ENCODE results near the gene DUS1L.

Gene DUS1L

DNA sequence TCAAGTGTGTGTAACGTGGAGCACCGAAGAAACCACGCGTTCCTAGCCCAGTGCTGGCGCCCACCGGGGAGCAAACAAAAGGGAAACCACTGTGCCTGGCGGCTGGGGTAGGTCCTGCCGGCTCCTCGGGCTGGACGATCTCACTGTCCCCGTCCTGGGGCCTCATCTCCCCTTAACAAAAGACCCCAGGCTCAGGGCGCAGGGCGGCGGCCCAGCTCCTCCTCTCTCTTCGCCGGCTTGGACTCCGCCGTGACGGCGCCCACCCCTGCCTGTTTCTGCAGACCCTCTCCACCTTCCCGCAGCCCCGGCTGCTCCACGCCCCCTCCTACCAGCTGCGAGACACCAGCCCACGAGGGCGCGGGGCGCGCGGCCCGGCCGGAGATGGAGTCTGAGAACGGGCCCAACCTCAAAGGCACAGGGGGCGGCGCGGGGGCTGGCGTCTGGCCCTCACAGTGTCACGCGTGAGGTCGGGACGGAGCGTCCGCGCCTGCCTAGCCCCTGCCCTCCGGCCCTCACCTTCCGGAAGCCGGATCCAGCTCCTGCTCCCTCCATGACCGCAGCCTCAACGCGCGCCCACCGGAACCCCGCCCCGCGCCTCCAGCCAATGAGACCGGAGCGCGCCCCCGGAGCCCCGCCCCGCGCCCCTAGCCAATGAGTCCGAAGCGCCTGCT, 43.2 kb downstream of the DUS1L start, which contains the start of gene CENPX:
Gene CENPX (minus strand): TSS at position 569 of the 671 bp plus-strand sequence. CDS start 17 bp downstream, at position 552.
- DNase-seq = no peak

- DNase-seq = no peak
Observed at GRCh38 chr17:82021900-82022309, 43.7 kb downstream of the DUS1L start.

GRCh38 chr17:82021107-82021899, 44.3 kb downstream of the DUS1L start:
- peak; percentile 59 for DNase-seq

GRCh38 chr17:82020572-82021106, 45.0 kb downstream of the DUS1L start:
- no peak for DNase-seq

DNA sequence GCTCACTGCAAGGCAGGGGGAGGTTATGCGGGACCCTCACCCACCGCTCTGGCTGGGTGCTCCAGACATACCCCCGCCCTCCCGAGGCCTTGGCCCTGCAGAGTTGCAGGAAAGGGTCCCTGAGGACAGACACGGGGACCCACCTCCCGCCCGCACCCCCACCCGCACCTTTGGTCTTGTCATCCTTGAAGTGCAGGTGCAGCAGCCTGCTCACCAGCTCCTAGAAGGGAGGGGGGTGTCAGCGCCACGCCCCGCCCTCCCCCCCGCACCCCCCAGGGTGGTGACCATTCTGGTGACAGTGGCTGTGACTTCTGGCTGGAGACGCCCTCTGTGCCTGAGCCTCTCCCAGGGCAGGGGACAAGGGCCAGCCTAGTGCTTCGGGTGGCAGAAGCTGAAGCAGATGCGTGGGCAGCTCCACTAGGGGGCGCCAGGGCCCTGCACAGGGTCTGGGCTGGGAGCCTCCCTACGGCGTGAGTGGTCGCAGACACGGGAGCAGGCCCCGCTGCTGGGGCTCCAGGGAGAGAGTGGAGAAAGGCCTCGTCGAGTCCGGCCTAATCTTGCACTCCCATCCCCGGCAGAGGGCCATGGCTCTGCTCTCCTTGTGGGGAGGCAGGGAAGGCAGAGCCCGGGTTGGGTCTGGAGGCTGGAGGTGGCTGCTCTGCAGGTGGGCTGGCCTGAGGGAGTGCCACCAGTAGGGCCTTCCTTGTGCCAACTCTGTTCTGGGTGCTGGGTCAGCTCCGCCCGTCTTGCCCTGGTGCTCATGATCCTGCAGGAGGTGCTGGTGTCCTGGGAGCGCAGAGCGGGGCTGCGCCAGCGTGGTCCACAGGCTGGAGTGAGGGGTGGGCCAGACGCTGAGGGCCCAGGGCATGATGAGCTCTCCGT, 45.7 kb downstream of the DUS1L start:
- DNase-seq = peak; percentile 39

GRCh38 chr17:82018989-82019689, 46.5 kb downstream of the DUS1L start:
- DNase-seq = no peak

- DNase-seq = no peak
Observed at GRCh38 chr17:82018152-82018988, 47.2 kb downstream of the DUS1L start.

DNA sequence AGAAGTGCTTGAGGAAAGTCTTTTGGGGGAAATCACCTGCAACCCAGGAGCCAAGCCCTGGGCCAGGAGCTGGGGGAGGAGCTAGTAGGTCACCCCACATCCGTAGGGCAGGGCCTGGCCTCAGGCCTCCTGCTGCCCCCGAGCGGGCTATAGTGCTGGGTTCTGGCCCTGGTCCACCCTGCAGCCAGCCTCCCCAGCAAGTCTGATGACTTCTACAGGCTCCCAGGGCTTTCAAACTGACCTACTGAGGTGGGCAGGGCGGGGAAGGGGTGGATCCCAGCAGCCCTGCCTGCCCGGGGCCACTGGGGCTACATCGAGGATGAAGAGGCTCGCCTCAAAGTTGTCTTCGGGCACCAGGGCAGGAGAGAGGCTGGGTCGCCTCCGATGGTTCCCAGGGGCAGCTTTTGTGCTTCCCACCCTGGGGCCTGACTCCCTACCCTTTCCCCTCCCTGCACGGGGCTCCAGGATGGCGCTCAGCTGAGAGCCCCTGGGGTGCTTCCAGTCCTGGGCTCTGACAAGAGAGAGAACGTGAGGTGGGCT, 47.9 kb downstream of the DUS1L start:
- no peak for DNase-seq

DNA sequence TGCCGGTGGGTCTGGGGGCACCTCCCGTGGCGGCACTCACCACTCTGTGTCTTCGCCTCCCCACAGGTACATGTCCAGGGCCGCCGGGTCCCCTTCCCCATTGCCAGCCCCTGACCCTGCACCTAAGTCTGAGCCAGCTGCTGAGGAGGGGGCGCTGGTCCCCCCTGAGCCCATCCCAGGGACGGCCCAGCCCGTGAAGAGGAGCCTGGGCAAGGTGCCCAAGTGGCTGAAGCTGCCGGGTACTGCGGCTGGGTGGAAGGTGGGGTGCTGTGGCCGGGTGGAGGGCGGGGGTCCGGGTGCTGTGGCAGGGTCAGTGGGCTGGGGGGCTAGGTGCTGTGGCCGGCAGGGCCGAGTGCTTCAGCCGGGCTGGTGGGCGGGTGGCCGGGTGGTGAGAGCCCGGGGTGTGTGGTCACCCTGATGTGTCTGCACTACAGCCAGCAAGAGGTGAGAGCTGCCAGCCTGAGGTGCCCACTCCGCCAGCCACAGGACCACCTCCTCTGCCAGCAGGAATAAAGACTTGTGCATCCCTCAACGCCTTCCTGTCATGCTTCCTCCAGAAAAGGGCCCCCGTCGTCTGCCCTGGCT, 48.6 kb downstream of the DUS1L start:
- no peak for DNase-seq

DNA sequence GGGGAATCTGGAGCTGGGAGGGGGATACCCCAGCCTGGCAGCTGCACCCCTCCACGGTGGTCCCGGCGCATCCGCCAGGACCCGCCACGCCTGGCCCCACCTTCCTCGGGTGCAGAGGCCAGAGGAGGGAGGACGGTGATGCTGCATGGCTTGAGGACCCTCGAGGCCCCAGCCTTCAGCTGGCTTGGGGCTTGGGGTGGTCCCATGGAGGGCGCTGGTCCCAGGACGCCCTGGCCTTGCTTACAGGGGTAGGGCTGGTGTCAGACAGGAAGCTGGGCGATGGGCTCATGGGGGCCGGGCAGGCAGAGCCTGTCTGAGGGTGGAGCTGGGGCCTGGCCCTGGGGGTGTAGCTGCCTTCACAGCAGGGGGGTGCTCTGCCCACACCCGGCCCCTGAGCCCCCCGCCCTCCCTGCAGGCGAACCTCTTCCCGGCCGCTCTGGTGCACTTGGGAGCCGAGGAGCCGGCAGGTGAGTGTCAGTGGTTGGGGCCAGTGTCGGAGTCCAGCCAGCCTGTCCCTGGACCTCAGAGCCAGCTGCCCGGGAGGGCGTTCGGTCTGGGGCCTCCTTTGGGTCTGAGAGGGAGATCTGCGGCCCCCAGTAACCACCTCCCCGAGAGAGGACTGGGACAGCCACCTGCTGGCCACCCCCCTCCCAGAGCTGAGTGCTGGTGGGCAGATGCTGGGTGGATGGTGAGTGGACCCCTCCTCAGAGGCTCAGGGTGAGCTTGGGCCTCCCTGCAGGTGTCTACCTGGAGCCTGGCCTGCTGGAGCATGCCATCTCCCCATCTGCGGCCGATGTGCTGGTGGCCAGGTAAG, 49.3 kb downstream of the DUS1L start:
- DNase-seq = no peak

GRCh38 chr17:82015311-82015971, 50.2 kb downstream of the DUS1L start:
- DNase-seq = no peak

DNA sequence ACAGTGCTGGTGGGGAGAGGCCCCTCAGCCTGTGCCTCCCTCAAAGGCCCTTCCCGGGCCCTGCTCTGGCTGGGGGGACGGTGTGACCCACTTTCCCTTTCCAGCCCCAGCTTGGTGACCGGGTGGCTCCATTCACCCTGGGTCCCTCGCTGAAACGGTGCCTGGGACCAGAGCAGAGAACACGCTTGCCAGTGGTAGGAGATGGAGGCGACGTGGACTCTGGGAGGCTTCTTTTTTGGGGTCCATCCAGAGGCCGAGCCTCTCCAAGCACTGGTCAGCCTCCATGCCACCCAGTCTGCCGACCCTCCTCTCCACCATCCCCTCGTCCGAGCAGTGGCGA, 50.7 kb downstream of the DUS1L start:
- no peak for DNase-seq

DNA sequence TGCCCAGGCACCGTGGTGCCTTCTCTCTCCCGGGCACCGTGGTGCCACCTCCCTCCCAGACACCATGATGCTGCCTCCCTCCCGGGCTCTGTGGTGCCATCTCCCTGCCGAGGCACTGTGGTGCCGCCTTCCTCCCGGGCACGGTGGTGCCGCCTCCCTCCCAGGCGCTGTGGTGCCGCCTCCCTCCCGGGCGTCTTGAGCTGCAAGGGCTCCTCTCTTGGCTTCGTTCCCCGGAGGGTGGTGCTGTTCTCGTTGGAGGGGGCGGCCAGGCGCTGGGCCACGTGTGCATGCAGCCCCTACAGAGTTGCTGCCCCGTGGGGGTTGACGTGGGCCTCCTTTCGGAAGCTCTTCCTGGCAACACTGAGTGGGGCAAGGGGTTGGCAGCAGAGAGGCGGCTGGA, 51.2 kb downstream of the DUS1L start:
- DNase-seq = no peak

DNA sequence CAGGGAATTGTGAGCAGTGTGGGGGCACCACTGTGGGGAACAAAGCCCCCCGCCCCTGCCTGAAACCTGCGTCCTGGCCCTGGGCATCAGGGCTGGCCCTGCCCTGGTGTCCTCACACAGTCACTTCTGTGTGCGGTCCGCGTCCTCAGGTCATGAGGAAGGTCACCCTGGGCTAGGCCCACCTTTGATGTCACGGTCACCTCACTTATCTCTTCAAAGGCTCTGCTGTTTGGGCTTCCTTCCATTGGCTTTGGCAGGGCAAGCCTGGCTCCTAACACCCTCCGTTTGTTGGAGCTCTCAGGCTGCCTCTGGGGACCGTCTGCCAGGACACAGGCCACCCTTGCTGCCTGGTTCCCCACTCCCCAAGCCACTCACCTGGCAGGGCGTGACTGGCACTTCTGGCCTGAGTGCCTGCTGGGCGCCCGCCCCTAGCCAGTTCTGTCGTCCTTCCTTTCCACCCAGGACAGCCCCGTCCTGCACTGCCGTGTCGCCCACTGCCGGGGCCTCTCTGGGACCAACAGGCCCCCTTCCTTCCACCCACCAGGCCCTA, 51.8 kb downstream of the DUS1L start:
- DNase-seq = no peak

DNA sequence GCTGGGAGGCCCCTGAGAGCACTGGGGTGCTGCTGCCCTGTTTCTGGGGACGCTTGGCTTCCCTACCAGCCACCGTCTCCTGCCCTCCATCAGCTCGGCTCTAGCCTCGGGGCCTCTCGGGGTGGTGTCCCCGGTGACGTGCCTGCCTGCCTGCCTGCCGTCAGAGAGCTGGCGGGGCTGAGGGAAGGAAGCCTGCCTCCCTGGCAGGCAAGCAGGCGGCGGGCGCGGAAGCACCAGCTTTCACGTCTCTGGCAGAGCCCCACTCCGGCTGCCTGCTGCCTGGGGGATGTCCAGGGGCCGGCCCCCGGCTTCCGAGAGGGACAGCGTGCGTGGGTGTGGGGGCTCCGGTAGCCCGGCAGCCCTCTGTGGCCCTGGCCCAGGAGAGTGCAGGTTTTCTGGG, 52.3 kb downstream of the DUS1L start:
- no peak for DNase-seq

GRCh38 chr17:82012640-82013295, 52.8 kb downstream of the DUS1L start:
- DNase-seq = peak; percentile 53

DNA sequence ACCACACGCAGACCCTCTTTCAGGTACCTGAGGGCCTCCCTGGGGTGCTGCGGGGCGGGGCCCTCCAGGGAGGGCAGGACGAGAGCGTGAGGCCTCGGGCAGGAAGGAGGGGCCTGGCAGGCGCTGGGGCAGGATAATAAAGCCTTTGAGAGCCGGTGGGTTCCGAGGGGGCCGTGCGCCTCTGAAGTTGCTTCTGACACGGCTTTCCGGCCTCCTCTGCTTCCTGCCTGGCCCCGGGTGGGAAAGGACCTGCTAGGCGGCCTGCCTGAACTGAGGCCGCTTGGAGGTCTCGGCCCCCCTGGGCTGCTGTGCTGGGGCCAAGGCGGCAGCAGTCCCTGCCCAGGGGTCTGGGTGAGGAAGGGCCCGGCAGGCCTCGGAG, 53.4 kb downstream of the DUS1L start:
- no peak for DNase-seq

DNA sequence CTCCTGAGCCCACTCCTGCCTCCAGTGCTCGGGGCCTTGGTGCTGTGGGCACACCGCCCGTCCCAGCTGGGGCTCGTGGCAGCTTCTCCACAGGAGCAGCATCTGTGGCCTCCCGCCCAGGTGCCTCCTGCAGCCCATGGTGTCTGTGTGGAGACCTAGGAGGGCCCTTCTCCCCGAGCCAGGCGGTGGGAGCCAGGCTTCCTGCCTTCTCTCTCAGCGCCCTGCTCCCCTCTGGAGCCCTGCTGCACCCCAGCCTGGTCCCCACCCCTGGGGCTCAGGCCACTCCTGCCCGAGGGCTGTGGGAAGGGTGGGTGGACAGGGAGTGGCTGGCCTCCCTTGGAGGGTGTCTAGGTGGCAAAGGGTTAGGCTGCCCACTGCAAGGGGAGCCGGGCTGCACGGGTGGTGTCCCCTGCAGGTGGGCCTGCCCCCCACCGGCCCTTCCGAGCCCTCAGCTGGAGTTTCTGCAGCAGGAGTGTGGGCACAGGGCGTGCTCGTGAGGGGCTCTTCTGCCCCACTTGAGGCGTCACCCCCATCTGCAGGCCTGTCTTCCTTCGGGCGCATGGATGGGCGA, 53.9 kb downstream of the DUS1L start:
- DNase-seq = no peak
